GM21576 (cell line): Measurements from ENCODE around the gene ZNF14.
"Not testable (repeated sequence)": the region's sequence is repeated elsewhere in the genome, so short reads cannot be mapped to it uniquely, and the experiment has no call there.

ENCODE experiments used
- ATAC-seq: cut with Tn5 transposase; IDR thresholded peaks from one replicate; pipeline ENCODE4 v1.9.1; 2021; ENCODE audit warnings: mild to moderate bottlenecking, moderate library complexity; ENCODE audit not compliant: unreplicated experiment

The ZNF14 gene

DNA sequence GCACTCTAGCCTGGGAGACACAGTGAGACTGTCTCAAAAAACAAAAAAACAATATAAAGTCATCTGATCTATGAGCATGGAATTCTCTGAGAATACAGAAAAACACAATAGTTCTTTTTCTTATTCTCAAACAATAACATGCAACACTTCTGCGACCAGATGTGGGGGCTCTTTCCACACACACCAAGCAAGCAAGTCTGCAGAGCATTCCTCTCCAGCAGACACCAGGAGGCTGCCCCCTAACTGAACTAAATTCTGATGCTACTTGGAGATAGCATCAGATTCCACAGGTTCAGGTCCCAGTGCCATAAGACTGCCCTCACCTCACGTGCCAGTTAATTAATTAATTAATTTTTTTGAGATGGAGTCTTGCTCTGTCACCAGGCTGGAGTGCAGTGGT is 36.5 kb downstream of the ZNF14 start:
- ATAC-seq: no peak

DNA sequence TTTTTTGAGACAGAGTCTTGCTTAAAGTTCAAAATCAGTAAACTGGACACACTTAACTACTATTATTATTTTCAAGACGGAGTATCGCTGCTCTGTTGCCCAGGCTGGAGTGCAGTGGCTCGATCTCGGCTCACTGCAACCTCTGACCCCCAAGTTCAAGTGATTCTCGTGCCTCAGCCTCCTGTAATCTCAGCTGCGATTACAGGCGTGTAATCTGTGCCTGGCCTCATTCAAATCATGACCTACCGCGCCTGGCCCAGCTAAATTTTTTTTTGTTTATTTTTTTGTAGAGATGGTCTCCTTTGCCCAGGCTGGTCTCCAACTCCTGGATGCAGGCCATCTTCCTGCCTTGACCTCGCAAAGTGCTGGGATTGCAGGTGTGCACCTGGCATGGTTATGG is 41.2 kb downstream of the ZNF14 start:
- ATAC-seq: no peak

DNA sequence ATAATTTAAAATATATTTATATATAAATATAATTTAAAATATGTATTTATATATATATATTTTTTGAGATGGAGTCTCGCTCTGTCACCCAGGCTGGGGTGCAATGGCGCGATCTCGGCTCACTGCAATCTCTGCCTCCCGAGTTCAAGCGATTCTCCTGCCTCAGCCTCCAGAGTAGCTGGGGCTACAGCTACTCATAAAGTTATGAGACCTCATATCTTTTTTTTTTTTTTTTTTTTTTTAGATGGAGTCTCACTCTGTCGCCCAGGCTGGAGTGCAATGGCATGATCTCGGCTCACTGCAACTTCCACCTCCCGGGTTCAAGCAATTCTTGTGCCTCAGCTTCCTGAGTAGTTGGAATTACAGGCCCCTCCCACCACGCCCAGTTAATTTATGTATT is 43.9 kb downstream of the ZNF14 start:
- not testable (repeated sequence) for ATAC-seq

DNA sequence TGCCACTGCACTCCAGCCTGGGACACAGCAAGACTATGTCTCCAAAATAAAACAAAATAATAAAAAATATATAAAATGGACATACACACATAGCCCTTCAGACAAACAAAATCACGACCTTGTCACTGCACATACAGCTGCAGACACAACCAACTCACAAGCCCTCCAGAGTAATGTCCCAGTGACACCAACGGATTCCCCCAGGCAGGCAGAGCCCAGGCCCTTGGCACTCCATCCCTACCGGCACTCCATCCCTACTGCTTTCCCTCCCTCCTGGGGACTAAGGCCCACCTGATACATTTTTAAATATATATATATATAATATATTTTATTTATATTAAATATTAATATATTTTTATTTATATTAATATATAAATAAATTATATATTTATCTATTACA is 45.8 kb downstream of the ZNF14 start:
- ATAC-seq: no peak

DNA sequence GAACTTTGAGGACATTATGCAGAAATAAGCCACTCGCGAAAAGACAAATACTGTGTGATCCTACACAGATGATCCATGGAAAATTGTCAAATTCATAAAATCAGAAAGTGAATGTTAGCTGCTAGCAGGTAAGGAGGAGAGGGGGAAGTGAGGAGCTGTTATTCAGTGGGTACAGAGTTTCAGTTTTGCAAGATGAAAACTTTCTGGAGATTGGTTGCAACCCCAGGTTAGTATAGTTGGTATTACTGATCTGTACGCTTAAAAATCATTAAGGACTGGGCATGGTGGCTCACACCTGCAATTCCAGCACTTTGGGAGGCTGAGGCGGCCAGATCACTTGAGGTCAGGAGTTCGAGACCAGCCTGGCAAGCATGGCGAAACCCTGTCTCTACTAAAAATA is 46.3 kb downstream of the ZNF14 start:
- ATAC-seq: no peak

DNA sequence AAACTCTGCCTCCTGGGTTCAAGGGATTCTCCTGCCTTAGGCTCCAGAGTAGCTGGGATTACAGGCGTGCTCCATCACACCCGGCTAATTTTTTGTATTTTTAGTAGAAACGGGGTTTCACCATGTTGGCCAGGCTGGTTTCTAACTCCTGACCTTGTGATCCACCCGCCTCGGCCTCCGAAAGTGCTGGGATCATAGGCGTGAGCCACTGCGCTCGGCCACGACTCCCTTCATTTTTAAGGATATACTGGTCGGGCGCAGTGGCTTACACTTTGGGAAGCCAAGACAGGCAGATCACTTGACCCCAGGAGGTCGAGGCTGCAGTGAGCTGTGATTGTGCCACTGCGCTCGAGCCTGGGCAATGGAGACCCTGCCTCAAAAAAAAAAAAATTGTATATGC is 46.8 kb downstream of the ZNF14 start:
- not testable (repeated sequence) for ATAC-seq

DNA sequence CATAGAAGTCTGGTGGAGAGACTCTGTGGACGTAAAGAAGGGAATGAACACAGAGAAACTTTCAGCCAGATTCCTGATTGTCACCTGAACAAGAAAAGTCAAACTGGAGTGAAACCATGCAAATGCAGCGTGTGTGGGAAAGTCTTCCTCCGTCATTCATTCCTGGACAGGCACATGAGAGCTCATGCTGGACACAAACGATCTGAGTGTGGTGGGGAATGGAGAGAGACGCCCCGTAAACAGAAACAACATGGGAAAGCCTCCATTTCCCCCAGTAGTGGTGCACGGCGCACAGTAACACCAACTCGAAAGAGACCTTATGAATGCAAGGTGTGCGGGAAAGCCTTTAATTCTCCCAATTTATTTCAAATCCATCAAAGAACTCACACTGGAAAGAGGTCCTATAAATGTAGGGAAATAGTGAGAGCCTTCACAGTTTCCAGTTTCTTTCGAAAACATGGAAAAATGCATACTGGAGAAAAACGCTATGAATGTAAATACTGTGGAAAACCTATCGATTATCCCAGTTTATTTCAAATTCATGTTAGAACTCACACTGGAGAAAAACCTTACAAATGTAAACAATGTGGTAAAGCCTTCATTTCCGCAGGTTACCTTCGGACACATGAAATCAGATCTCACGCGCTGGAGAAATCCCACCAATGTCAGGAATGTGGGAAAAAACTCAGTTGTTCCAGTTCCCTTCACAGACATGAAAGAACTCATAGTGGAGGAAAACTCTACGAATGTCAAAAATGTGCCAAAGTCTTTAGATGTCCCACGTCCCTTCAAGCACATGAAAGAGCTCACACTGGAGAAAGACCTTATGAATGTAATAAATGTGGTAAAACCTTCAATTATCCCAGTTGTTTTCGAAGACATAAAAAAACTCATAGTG is 53.5 kb downstream of the ZNF14 start:
- no peak for ATAC-seq

DNA sequence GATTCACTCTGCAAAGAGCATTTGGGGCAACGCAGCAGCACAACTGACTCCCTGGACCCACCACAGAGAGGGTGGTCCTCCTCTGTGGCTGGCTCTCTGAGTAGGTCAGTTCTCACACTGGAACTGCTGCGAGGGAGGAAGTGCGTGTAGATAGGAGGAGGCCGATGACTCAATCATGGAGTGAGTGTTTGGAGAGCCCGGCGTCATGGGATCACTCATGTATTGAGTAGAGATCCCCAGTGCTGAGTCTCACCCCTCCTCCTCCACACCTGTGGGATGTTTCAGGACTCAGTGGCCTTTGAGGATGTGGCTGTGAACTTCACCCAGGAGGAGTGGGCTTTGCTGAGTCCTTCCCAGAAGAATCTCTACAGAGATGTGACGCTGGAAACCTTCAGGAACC is 55.3 kb downstream of the ZNF14 start:
- no peak for ATAC-seq

DNA sequence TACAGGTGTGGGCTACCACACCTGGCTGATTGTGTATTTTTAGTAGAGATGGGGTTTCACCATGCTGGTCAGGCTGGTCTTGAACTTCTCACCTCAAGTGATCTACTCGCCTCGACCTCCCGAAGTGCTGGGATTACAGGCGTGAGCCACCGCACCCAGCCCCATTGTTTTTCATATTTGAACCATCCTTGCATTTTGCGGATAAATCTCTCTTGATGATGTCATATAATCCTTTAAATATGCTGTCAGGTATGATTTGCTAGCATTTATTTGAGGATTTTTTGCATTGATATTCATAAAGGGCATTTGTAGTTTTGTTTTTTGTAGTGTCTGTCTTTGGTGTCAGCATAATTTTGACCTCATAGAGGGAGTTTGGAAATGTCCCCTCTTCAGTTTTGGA is 58.6 kb downstream of the ZNF14 start:
- ATAC-seq: no peak

DNA sequence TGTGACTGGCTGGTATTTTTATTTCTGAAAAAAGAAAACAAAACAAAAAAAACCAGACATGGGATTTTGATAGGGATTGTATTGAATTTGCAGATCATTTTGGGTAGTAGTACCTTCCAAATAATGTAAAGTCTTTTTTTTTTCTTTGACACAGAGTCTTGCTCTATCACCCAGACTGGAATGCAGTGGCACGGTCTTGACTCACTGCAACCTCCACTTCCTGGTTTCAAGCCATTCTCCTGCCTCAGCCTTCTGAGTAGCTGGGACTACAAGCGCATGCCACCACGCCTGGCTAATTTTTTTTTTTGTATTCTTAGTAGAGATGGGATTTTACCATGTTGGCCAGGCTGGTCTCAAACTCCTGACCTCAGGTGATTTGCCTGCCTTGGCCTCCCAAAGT is 60.1 kb downstream of the ZNF14 start:
- ATAC-seq: no peak

DNA sequence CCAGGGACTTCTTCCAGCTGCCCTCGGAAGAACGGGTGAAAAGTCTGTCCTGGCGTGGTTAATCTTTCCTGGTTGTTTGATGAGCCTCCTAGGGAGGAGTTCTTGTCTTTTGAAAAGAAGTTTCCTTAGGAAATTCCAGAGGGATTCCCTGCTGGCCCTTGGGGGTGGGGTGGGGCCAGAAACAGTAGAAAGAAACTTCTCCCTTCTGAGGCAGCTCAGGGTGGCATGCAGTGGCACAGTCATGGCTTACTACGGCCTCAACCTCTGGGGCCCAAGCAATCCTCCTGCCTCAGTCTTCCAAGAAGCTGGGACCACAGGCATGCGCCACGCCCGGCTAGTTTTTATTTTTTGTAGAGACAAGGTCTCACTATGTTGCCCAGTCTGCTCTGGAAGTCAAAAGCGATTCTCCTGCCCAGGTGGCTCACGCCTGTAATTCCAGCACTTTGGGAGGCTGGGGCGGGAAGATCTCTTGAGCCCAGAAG is 62.8 kb downstream of the ZNF14 start:
- no peak for ATAC-seq

DNA sequence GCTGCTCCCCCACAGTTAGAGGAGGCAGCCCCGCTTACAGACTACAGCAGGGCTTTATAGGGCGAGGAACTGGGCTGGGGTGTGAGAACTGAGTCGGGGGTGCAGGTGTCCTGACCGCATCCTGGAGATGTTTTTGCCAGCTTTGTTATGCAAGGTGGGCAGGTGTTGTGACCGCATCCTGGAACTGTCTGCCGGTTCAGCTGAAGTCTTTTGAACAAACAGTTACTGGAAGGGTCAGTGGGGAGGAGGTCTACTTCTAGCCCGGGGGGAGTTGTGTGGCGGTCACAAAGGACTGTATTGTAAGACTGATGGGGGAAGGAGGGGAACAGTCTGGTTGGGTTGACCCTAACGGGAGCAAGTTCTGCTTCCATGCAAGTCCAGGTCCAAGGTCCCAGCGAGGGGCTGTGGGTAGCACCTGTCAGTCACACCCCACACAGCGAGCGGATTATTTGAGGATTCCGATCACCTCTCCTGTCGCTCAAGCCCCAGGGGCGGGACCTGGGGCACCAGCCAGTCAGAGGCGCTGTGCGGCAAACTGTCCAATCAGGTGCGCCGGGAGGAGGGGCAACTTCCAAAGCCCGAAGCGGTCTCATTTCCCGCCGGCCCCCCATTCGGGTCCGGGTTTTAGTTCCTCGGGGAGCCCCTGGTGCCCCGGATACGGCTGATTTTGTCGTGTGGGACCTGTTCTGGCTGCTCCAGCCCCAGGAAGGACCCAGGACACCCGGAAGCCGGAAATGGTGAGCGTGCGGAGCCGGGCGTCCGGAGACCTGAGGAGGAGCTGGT is 64.5 kb downstream of the ZNF14 start, which contains the start of gene ZNF101:
TSS of gene ZNF101 (plus strand) at position 610 of the 783 bp plus-strand sequence. CDS start at position 735, 125 bp downstream.
- ATAC-seq: peak; percentile 62

DNA sequence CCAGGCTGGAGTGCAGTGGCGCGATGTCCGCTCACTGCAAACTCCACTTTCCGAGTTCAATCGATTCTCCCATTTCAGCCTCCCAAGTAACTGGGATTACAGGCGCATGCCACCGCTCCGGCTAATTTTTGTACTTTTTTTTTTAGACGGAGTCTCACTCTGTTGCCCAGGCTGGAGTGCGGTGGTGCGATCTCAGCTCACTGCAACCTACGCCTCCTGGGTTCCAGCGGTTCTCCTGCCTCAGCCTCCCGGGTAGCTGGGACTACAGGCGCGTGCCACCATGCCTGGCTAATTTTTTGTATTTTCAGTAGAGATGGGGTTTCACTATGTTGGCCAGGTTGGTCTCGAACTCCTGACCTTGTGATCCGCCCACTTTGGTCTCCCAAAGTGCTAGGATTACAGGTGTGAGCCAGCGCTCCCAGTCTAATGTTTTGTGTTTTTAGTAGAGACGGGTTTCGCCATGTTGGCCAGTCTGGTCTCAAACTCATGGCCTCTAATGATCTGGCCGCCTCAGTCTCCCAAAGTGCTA is 67.4 kb downstream of the ZNF14 start:
- ATAC-seq: not testable (repeated sequence)

DNA sequence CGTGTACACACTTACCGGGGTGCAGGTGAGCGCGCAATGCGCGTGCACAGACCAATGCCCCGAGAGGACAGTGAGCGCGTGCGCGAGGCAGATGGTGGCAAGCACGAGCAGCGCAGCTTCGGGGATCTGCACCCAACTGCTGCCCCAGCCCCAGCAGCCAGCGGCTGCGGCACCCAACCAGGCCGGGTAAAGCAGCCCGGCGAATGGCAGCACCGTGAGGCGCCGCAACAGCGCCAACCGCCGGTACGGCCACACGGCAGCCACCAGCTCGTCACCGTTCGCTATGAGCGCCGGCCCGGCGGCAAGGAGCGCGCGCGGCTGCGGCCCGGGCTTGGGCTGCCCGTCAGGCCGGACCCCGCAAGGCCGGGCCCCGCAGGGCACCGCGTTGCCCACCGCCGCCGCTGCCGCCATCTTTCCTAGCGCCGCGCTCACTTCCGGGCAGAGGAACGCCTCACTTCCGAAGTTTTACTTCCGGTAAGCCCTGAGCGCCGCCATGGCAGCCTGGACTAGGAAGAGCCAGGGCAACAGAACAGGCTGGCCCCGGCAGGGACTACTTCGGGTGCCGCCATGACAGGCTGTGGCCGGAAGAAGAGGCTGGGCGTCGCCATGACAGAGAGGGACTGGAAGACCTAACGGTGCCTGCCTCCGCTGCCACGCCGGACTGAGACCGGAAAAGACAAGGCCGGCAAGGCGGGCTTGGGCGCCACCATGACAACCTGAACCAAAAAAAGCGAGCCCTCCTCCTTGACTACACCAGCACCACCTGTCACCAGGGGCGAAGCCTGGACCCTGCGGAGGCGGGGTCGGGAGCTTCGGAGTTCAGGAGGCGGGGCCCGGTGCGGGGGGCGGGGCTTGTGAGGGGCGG is 69.4 kb downstream of the ZNF14 start, which contains the start of gene ATP13A1:
TSS of gene ATP13A1 (minus strand) at position 421 of the 865 bp plus-strand sequence. CDS start at position 411, 10 bp downstream.
- peak; percentile 60 for ATAC-seq

DNA sequence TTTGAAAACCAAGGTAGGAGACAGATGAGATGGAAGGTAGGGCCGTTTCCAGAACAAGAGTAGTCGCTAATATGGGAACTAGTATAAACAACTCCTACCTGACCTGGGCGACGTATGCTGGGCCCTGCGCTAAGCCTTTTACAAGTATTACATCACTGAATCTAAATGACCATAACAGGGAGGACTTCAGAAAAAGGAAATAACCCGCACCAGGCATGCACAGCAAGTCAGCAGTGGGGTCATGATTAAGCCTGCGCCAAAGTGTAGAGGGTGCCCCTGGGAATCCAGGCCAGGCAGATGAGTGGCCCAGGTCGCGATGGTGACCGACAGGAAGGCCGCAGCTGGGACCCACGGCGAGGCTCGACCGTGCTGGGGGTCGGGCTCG is 70.0 kb downstream of the ZNF14 start:
- no peak for ATAC-seq

DNA sequence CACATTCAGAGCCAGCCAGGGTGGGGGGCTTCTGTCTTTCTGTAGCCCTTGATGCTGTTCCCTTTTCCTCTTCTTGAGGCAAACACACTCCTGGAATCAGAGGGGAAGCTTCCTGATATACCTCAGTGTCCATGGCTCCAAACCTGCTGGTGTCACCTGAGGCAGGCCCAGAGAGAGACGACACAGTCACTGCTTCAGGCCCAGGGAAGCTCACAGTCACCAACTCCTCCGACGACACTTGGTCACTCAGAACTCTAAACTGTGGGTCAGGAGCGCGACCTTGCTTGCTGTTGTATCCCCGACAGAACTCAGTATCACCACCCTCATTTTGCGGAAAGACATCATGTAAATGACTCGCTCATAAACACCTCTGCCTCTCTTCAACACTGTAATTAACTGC is 70.6 kb downstream of the ZNF14 start:
- ATAC-seq: no peak

DNA sequence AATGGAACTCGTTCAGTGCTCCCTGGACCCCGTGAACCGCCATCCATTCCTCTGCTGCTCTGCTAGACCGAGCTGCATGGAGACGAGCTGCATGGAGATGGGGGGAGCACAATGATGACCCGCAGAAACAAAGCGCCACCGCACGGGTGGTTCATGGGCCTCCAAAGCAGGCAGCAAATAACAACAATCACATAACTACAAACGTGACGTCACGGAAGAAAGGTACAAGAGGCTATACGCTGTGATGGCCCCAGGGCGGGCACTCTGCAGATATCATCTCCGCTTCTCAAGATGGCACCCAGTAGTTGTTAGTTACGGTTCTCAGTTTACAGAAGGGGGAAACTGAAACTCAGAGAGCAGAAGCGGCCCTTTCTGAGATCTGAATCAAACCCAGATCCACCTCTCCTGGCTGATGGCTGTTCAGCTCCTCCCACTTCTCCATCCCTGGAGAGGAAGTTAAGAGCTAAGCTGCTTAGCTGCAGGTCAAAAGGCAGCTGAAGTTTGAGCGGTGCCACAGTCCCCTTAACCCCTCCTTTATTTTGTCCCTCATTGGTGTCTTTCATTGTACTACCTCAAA is 71.1 kb downstream of the ZNF14 start:
- ATAC-seq: peak; percentile 39

DNA sequence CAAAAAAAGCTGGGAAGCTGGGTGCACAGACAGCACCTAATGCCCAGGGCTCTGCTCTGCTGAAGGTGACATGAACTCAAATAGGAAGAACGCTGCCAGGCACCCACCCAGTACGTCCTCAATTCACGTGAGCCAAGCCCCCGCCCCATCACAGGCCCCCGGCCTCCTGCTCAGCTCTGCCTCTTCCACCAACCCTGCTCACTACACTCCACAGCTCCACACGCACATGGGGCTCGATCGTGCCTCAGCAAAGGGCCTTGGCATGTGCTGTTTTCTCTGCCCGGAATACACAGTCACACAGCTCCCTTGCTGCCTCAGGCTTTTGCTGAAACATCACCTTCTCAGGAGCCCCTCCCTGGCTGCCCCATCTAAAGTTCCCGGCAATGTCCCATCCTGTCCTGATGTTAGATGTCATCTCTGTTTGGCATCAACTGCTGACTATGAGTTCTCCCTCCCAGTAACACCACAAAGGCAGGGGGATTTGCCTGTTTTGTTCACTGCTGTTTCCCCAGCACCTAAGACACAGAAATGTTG is 71.7 kb downstream of the ZNF14 start:
- no peak for ATAC-seq
